ENCODE results near the gene MAGI2. TPM values are rescaled to one million over a fixed set of nuclear protein-coding genes. Genes with fewer than 3 reads are reported as not detected.

MAGI2 gene
- total RNA-seq, 1 donor from 2014 or later = 2.5 TPM

DNA sequence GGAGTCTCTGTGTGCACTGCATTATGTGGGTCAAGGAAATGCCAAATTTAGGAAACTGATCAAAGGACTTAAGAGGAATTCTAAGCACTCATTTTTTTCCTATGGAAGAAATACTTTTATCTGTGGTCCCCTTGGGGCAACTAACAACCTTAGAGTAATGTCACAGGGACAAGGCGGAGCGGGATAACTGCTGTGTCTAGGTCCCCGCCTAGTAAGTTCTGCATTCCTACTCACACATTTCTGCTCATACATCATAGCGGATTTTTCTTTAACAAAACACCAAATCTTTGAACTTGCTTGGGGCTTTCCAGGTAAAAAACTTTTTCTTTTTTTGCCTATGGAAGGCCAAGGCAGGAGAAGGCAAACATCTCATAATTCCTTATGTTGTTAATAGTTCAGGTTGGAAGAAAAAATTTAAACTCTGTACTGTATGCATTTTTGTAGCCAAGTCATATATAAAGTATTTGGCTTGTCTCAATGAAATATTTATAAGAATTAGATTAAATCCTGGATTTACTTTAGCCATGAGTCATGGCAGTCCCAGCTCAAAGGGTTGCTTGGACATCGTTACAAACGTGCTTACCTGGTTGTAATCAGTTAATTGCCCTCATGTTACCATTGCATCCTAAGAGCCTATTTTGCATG, 1369.9 kb downstream of the MAGI2 start:
- Histone ChIP-seq H3K36me3 (ENCODE audit: control insufficient read depth, insufficient read depth, low read length) (no peaks in the 10 kb centered on the region), H3K27me3 (ENCODE audit: control insufficient read depth, insufficient read depth, low read length) (no peaks in the 10 kb centered on the region), H3K4me3 (ENCODE audit: low read depth, low read length) (no peak overlapping the region)
- TF ChIP-seq, protein P1, sequence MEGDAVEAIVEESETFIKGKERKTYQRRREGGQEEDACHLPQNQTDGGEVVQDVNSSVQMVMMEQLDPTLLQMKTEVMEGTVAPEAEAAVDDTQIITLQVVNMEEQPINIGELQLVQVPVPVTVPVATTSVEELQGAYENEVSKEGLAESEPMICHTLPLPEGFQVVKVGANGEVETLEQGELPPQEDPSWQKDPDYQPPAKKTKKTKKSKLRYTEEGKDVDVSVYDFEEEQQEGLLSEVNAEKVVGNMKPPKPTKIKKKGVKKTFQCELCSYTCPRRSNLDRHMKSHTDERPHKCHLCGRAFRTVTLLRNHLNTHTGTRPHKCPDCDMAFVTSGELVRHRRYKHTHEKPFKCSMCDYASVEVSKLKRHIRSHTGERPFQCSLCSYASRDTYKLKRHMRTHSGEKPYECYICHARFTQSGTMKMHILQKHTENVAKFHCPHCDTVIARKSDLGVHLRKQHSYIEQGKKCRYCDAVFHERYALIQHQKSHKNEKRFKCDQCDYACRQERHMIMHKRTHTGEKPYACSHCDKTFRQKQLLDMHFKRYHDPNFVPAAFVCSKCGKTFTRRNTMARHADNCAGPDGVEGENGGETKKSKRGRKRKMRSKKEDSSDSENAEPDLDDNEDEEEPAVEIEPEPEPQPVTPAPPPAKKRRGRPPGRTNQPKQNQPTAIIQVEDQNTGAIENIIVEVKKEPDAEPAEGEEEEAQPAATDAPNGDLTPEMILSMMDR (IDR thresholded peaks at IDR 0.05; ENCODE audit: insufficient read depth, low read length, poor library complexity, severe bottlenecking) = no peak
- no peak for DNase-seq (ENCODE audit: low read depth)

DNA sequence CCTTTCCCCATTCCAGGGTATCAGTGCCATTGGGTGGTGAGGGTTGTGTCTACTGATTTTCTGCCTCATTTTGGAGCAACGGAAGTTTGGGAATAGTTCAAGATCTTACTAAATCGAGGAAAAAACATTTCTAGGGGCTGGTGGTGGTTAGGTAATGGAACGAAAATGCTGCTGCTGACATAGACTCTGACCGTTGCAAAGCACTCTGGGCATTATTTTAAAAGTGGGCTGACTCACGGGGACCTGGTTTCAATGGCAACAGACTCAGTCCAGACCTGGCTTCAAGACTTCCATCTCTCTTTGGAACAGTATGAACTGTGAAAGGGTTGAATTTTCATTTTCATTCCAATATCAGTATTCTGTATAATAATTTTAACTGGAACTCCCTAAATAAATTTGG, 1370.9 kb downstream of the MAGI2 start:
- TF ChIP-seq, protein P1 (IDR thresholded peaks at IDR 0.05; ENCODE audit: insufficient read depth, low read length, poor library complexity, severe bottlenecking) = no peak
- H3K4me3 ChIP-seq (ENCODE audit: low read depth, low read length) = no peak overlapping the region
- no peaks in the 10 kb centered on the region for H3K27me3 ChIP-seq (ENCODE audit: control insufficient read depth, insufficient read depth, low read length)
- no peaks in the 10 kb centered on the region for H3K36me3 ChIP-seq (ENCODE audit: control insufficient read depth, insufficient read depth, low read length)
- DNase-seq (ENCODE audit: low read depth) = no peak

DNA sequence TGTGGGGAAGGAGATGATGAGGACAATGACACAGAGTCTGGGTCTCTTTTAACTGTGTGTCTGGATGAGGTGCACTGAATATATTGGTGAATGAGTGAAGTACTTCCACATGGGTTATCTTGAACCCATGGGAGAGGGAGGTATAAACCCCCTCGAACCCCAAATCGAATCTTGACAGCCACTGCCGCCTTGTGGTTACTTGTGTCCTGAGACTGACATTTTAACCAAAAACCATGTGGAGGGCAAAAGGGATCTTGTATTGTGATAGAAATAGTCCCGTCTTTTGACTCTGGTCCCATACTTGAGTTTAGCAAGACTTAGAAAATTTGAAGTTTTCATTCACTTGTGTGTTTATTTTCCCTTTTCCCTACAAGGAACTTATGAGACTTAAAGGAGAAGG, 1371.6 kb downstream of the MAGI2 start:
- Histone ChIP-seq H3K36me3 (ENCODE audit: control insufficient read depth, insufficient read depth, low read length) (no peaks in the 10 kb centered on the region), H3K27me3 (ENCODE audit: control insufficient read depth, insufficient read depth, low read length) (no peaks in the 10 kb centered on the region), H3K4me3 (ENCODE audit: low read depth, low read length) (no peak overlapping the region)
- TF ChIP-seq, protein P1 (IDR thresholded peaks at IDR 0.05; ENCODE audit: insufficient read depth, low read length, poor library complexity, severe bottlenecking) = no peak
- no peak for DNase-seq (ENCODE audit: low read depth)

DNA sequence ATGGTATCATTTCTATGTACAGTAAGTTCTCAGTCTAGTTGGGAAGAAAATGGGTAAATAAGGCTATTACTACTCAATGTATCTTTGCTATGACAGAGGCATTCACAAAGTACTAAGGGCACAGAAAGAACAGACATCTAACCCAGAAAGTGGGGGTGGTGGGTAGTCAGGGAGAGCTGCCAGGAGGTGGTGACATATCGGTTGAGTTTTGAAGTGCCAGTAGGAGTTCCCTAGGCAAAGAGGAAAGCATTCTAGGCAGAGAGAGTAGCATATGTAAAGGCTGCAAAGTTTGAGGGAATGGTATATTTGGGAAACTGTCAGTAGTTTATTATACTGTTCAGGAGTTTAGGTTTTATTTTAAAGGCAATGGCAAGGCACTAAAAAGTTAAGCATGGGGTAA, 1372.1 kb downstream of the MAGI2 start:
- no peaks in the 10 kb centered on the region for H3K27me3 ChIP-seq (ENCODE audit: control insufficient read depth, insufficient read depth, low read length)
- no peak for DNase-seq (ENCODE audit: low read depth)
- H3K4me3 ChIP-seq (ENCODE audit: low read depth, low read length) = no peak overlapping the region
- H3K36me3 ChIP-seq (ENCODE audit: control insufficient read depth, insufficient read depth, low read length) = no peaks in the 10 kb centered on the region
- TF ChIP-seq, protein P1 (IDR thresholded peaks at IDR 0.05; ENCODE audit: insufficient read depth, low read length, poor library complexity, severe bottlenecking) = no peak

DNA sequence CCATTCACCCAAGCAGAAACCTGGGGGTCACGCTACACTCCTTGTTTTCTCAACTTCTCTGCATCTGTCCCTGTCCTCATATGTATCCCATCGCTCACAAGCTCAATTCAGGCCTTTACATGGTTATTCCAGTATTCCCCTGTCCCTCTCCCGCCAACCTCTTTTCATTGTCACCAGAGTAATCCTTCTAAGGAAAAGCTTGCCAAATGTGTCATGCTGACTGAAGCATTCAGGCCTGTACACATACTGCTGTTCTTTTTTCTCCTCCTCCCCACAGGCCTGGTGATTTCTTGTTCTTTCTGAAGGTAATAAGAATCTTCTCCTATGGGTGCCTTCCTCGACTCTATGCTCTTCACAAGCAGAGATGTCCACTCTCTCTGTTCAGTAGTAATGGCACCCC, 1372.7 kb downstream of the MAGI2 start:
- DNase-seq (ENCODE audit: low read depth) = no peak
- H3K27me3 ChIP-seq (ENCODE audit: control insufficient read depth, insufficient read depth, low read length) = no peaks in the 10 kb centered on the region
- no peak overlapping the region for H3K4me3 ChIP-seq (ENCODE audit: low read depth, low read length)
- H3K36me3 ChIP-seq (ENCODE audit: control insufficient read depth, insufficient read depth, low read length) = no peaks in the 10 kb centered on the region
- TF ChIP-seq, protein P1 (IDR thresholded peaks at IDR 0.05; ENCODE audit: insufficient read depth, low read length, poor library complexity, severe bottlenecking) = no peak

DNA sequence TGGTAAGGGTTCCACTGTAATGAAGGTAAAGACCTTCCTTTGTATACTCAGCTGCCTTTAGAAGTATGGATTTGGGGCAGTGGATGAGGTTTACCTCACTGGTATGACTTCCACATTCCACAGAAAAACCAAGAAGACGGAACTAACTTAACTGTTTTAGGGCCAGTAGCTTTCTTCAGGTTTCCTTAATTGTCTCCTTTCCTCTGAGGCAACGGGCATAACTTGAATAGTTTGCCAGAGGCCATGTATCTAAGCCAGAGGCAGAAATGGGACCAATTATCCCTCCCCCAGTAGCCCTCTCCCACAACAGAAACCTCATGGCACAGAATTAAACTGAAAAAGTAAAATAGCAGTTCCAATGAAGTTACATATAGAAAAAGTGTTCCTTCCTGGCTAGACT, 1373.2 kb downstream of the MAGI2 start:
- no peaks in the 10 kb centered on the region for H3K27me3 ChIP-seq (ENCODE audit: control insufficient read depth, insufficient read depth, low read length)
- no peak for DNase-seq (ENCODE audit: low read depth)
- H3K36me3 ChIP-seq (ENCODE audit: control insufficient read depth, insufficient read depth, low read length) = no peaks in the 10 kb centered on the region
- TF ChIP-seq, protein P1 (IDR thresholded peaks at IDR 0.05; ENCODE audit: insufficient read depth, low read length, poor library complexity, severe bottlenecking) = no peak
- no peak overlapping the region for H3K4me3 ChIP-seq (ENCODE audit: low read depth, low read length)

All from kidney epithelial cell (primary cell).